HG02938 (cell line): ENCODE results near the gene CYTIP.
A peak's percentile ranks its signal among the peaks of the same experiment; 100 is the strongest.

Source experiments
- ATAC-seq: cut with Tn5 transposase; IDR thresholded peaks from one replicate; pipeline ENCODE4 v1.9.1; 2021; ENCODE audit warnings: mild to moderate bottlenecking, moderate library complexity; ENCODE audit not compliant: unreplicated experiment

CYTIP gene

GRCh38 chr2:157443795-157444640 lies at the start of gene CYTIP:
Gene CYTIP, minus strand, starts transcription at chr2:157444089. Its CDS starts 69 bp downstream, at chr2:157444020.
- ATAC-seq, result peak; percentile 41

- ATAC-seq, result peak; percentile 97
Observed at GRCh38 chr2:157492189-157492773, 48.4 kb upstream of the CYTIP start.

- no peak for ATAC-seq
Observed at GRCh38 chr2:157489983-157490382, 46.1 kb upstream of the CYTIP start.

- no peak for ATAC-seq
Observed at GRCh38 chr2:157488877-157489276, 45.0 kb upstream of the CYTIP start.

- ATAC-seq, result no peak
Observed at GRCh38 chr2:157487747-157488146, 43.9 kb upstream of the CYTIP start.

GRCh38 chr2:157487271-157487610 lies 43.4 kb upstream of the CYTIP start:
- ATAC-seq, result no peak

GRCh38 chr2:157486596-157487270 lies 42.8 kb upstream of the CYTIP start:
- ATAC-seq, result no peak

- peak; percentile 89 for ATAC-seq
Observed at GRCh38 chr2:157480182-157480961, 36.5 kb upstream of the CYTIP start.

- ATAC-seq, result no peak
Observed at GRCh38 chr2:157479081-157480027, 35.5 kb upstream of the CYTIP start.

- no peak for ATAC-seq
Observed at GRCh38 chr2:157477919-157478318, 34.0 kb upstream of the CYTIP start.

GRCh38 chr2:157476953-157477709 lies 33.2 kb upstream of the CYTIP start:
- ATAC-seq, result no peak

- ATAC-seq, result no peak
Observed at GRCh38 chr2:157475722-157476390, 32.0 kb upstream of the CYTIP start.

- ATAC-seq, result no peak
Observed at GRCh38 chr2:157473581-157473980, 29.7 kb upstream of the CYTIP start.

- peak; percentile 25 for ATAC-seq
Observed at GRCh38 chr2:157471078-157471477, 27.2 kb upstream of the CYTIP start.

GRCh38 chr2:157470321-157470720 lies 26.4 kb upstream of the CYTIP start:
- peak; percentile 47 for ATAC-seq

GRCh38 chr2:157469726-157470125 lies 25.8 kb upstream of the CYTIP start:
- no peak for ATAC-seq

- ATAC-seq, result peak; percentile 74
Observed at GRCh38 chr2:157468931-157469708, 25.2 kb upstream of the CYTIP start.

GRCh38 chr2:157466764-157467163 lies 22.9 kb upstream of the CYTIP start:
- ATAC-seq, result peak; percentile 13
